DND-41 (cell line): ENCODE data around the gene FAM151B.

Source experiments
- CTCF ChIP-seq: IDR thresholded peaks from 2 replicates; pipeline ENCODE4 v1.5.1; 2012; ENCODE audit warnings: borderline replicate concordance, low read length, moderate library complexity, mild to moderate bottlenecking; ENCODE audit not compliant: poor library complexity, severe bottlenecking; ENCODE audit errors: extremely low read depth
- EZH2 ChIP-seq: IDR thresholded peaks from 3 replicates; pipeline ENCODE4 v1.6.1; 2012; ENCODE audit warnings: borderline replicate concordance, low read depth, mild to moderate bottlenecking, moderate library complexity, low read length, inconsistent platforms; ENCODE audit not compliant: severe bottlenecking

- TF ChIP-seq CTCF (no peak), EZH2 (no peak)
Observed at GRCh38 chr5:80508844-80509243, 20.9 kb downstream of the FAM151B start.
